HG03565 (cell line): Measurements from ENCODE around the gene FAH.
A peak's percentile ranks its signal among the peaks of the same experiment; 100 is the strongest.
"Not testable (repeated sequence)": the region's sequence is repeated elsewhere in the genome, so short reads cannot be mapped to it uniquely, and the experiment has no call there.

ENCODE experiments used
- ATAC-seq: cut with Tn5 transposase; IDR thresholded peaks from one replicate; pipeline ENCODE4 v1.9.1; 2021; ENCODE audit warnings: mild to moderate bottlenecking, moderate library complexity; ENCODE audit not compliant: unreplicated experiment

Gene FAH

GRCh38 chr15:80152896-80153876, at the start of gene FAH:
Gene FAH, plus strand, starts transcription at chr15:80152999. Its CDS starts 56 bp downstream, at chr15:80153055.
- ATAC-seq: peak; percentile 32

GRCh38 chr15:80105193-80105592, 47.6 kb upstream of the FAH start:
- no peak for ATAC-seq

GRCh38 chr15:80105595-80105994, 47.2 kb upstream of the FAH start:
- no peak for ATAC-seq

- no peak for ATAC-seq
These were observed 46.7 kb upstream of the FAH start for GRCh38 chr15:80106051-80106450.

- no peak for ATAC-seq
These were observed 45.6 kb upstream of the FAH start for GRCh38 chr15:80107204-80107603.

GRCh38 chr15:80107774-80108173, 45.0 kb upstream of the FAH start:
- ATAC-seq: no peak

- ATAC-seq: no peak
These were observed 43.4 kb upstream of the FAH start for GRCh38 chr15:80109388-80109787.

- ATAC-seq: no peak
These were observed 41.9 kb upstream of the FAH start for GRCh38 chr15:80110920-80111319.

GRCh38 chr15:80114114-80114513, 38.7 kb upstream of the FAH start:
- no peak for ATAC-seq

- no peak for ATAC-seq
These were observed 37.8 kb upstream of the FAH start for GRCh38 chr15:80115021-80115420.

GRCh38 chr15:80118956-80119355, 33.8 kb upstream of the FAH start:
- ATAC-seq: no peak

- ATAC-seq: no peak
These were observed 32.2 kb upstream of the FAH start for GRCh38 chr15:80120636-80121035.

- no peak for ATAC-seq
These were observed 31.3 kb upstream of the FAH start for GRCh38 chr15:80121546-80121945.

GRCh38 chr15:80123034-80123433, 29.8 kb upstream of the FAH start:
- ATAC-seq: no peak

- not testable (repeated sequence) for ATAC-seq
These were observed 25.5 kb upstream of the FAH start for GRCh38 chr15:80127253-80127652.

- no peak for ATAC-seq
These were observed 24.9 kb upstream of the FAH start for GRCh38 chr15:80127911-80128310.

GRCh38 chr15:80132382-80132781, 20.4 kb upstream of the FAH start:
- ATAC-seq: no peak

GRCh38 chr15:80136854-80137253, 15.9 kb upstream of the FAH start:
- no peak for ATAC-seq

- ATAC-seq: no peak
These were observed 13.8 kb upstream of the FAH start for GRCh38 chr15:80138961-80139360.

- no peak for ATAC-seq
These were observed 11.9 kb upstream of the FAH start for GRCh38 chr15:80140909-80141308.

GRCh38 chr15:80141916-80142598, 10.7 kb upstream of the FAH start:
- no peak for ATAC-seq

- no peak for ATAC-seq
These were observed 10.2 kb upstream of the FAH start for GRCh38 chr15:80142646-80143045.
